ENCODE measurements around the gene RAB11B.
"Not testable (repeated sequence)": the region's sequence is repeated elsewhere in the genome, so short reads cannot be mapped to it uniquely, and the experiment has no call there.

Gene RAB11B

DNA sequence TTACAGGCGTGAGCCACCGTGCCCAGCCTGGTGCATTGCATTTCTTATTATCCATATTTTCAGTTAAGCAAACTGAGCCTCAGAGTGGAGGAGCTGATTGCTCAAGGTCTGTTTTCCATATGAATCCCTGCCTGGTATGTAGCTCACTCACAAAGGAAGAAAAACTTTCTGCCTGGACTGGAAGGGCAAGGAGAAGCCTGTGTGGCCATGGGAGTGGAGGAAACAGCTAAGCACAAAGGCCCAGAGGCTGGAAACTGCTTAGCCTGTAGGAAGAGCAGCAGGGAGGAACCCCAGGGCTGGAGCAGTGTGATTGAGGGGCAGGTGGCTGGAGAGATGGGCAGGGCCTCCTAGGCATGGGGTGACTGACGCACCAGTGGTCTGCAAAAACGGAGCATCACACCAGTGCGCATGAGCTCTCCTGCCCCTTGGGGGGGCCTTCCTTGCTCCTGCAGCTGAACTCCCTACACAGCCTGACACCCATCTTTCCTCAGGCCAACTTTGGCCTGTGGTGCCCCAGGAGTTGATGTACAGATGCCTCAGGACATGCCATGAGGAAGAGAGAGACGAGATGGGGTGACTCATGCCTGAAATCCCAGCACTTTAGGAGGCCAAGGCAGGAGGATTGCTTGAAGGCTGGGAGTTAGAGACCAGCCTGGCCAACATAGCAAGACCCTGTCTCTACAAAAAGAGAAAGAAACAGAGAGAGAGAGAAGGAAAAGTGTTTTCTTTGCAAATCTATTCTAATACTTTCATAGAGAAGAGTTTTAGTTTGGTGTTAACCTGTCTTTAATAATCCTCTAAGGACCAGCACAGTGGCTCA, 51.8 kb downstream of the RAB11B start:
- no peak for DNase-seq

DNA sequence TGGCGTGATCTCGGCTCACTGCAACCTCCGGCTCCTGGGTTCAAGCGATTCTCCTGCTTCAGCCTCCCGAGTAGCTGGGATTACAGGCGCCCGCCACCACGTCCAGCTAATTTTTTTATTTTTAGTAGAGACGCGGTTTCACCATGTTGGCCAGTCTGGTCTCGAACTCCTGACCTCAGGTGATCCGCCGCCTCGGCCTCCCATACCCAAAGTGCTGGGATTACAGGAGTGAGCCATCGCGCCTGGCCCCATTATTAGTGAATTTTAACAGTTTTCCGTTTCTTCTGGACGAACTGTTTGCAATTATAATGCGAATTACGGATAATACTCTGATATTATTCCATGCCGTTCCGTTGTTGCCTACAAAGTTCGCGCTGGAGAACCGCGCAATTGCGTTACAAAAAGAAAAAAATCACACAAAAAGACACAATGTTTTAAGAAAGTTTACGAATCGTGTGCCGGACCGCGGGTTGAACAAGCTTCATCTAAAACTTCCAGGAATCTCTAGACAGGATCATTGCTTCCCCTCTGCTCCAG, 54.0 kb downstream of the RAB11B start:
- not testable (repeated sequence) for DNase-seq

DNA sequence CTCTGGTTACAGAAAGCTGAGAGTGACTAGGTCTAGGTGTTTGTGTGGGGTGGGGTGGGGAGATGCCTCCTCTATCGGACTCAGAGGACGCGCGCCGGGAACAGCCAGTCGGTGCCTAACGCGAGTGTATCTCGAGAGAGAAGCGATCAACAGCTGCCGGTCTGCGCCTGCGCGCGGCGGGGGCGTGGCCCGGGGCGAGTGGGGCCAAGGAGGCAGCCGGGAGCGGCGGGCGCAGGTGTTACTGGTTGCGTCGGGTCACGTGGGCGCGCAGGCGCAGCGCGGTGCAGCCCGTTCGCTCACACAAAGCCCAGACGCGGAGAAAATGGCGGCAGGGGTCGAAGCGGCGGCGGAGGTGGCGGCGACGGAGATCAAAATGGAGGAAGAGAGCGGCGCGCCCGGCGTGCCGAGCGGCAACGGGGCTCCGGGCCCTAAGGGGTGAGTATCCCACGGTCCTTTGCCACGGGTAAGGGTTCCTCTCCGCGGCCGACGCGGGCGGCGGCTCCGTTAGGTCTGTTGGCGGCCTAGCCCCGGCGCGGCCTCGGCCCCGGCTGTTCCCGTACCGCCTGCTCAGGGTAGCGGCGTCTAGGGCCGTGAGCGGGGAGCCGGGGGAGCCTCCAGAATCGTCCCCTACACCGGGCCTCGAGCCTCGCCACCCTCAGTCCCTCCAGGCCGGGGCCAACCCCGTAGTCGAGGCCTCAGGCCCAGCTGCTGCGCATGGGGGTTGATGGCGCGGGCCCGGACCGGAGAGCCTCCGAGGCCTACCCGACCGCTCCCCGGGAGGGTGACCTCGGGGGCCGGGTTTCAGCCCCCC, 54.7 kb downstream of the RAB11B start, which contains the start of gene HNRNPM:
HNRNPM (plus strand) TSS at position 299 of the 811 bp plus-strand sequence; CDS start at position 323, 24 bp downstream.
- DNase-seq: peak; percentile 97

DNA sequence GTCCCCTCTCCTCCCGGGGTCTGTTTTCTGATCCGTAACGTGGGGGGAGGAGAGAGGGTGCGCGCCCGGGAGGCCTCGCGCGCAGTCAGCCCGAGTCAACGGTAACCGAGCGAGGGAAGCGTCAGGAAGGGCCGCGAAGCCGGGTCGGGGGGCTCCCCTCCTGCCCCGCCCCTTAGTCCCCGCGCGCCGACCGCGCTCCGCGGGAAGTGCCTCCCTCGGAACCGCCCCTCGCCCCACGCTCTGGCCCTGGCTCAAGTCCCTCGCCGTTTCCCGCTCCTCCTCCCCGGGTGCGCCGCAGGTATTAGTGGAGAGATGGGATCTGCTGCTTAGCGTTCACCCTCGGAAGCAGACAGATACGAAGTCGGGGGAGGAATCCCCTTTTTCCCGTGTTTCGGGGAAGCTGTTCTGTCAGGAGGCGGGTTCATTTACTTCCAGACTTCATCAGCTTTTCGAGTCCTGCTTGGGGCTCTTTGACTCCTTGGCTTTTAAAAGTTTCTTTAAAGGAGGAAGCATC, 55.4 kb downstream of the RAB11B start:
- DNase-seq: peak; percentile 16

DNA sequence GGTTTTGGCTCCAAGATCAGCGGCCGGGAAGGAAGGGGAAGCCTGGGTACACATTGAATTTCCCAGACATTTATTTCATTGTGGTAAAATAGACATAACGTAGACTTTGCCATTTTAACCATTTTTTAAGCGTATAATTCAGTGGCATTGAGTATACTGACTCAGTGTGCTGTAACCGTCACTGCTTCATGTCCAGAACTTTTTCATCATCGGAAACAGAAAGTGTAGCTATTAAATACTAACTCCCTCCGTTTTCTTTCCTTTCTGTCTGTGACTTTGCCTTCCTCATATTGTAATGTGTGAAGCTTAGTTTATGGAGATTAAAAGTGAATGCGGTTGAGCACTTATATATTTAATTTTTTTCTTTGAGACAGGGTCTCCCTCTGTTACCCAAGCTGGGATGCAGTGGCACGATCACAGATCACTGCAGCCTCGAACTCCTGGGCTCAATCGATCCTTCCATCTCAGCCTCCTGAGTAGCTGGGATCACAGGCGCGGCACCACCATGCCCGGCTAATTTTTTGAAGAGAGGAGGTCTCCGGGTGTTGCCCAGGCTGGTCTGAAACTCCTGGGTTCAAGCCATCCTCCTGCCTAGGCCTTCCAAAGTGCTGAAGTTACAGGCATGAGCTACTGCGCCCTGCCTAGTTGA, 56.0 kb downstream of the RAB11B start:
- no peak for DNase-seq

DNA sequence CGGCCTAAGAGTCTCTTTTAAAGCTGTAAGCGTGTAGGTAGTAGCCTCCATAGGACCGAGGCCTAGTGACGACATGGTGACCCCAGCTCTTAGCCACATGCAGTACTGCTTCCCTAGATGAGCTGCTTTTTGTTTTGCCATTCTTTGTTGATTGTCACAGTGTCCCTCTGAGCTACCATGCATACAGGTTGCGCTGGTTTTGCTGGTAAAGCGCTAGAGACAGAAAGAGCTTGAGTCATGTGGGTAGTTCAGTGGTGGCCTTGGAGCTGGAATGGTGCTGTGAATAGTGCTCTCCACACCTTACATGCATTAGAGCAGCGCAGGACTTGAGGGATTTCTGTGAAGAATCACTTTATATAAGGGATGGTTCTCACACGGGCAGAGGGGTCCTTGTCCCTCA, 59.7 kb downstream of the RAB11B start:
- DNase-seq: no peak

DNA sequence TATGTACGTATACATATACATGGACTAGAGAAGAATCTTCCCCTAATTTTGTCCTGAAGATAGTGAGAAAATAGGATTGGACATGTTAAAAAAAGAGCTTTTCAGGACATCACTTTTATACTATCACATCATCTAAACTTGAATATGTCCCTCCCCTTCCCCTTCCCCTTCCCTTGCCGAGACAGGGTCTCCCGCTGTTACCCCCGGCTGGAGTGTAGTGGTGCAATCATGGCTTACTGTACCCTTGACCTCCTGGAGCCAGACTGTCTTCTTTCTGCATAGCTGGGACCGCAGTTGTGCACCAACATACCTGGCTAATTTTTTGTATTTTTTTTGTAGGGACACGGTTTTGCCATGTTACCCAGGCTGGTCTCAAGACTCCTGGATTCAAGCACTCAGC, 61.2 kb downstream of the RAB11B start:
- DNase-seq: no peak

DNA sequence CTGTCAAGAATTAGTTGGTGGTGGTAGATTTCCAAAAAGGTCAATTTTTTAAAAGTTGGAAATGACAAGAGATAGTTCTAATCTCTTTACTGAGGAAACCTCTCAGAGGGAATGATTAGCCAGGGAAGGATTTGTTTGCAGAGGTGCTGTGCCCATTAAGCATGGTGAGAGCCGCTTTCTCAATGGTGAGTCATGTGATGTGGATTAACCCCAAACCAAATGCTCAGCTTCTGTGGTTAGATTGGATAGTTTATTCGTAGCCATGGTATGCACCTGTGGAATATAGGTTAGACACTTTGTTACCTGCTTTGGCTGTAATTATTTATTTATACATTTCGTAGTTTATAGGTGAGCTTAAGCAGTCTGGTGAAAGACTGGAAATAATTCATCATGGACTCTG, 61.7 kb downstream of the RAB11B start:
- DNase-seq: no peak

DNA sequence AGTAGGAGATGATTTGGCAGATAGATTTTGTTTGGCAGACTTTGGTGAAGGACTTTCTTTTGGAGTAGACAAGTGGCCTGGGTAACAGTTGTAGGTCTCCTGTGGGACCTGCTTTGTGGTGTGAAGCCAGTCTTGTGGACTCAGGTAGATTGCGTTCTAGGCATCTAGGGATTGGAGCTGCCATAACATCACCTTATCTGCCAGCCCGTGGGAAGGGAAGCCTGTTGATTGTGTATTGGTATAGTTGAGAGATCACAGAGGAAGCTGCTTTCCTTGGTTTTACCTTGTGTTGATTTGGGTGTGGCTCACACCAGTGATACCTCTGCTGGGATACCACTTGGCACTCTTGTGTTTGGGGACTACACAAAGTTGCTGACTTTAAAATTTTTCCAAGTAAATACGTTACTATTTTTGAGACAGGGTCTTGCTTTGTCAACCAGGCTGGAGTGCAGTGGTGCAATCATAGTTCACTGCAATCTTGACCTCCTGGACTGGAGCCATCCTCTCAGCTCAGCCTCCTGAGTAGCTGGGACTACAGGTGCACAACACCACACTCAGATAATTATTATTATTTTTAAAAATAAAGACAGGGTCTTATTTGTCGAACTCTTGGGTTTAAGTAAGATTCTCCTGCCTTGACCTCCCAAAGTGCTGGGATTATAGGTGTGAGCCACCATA, 62.4 kb downstream of the RAB11B start:
- DNase-seq: no peak

DNA sequence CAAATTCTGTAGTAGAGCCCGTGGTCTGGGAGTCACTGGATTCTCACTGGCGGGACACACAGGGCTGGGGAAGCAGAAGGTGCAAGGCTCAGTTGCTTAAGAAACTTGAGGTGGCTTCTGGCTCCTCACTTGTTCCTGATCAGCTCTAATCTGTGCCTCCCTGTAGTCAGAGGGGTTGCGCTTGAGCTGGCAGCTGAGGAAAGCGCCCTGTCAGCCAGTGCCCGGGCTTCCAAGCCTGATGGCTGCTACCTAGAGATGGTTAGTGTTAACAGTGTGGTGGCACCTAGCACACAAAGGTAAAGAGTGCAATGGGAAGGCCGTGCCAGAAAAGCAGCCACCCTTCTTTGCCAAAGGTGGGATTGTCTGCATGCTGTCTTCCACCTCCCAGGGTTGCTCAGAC, 63.5 kb downstream of the RAB11B start:
- no peak for DNase-seq
